Fibroblast of villous mesenchyme (primary cell): Measurements from ENCODE around the gene ZNF579. TPM values are rescaled to one million over a fixed set of nuclear protein-coding genes. Genes with fewer than 3 reads are reported as not detected.
"Not testable (repeated sequence)": the region's sequence is repeated elsewhere in the genome, so short reads cannot be mapped to it uniquely, and the experiment has no call there.

Experiments
- DNase-seq: peaks from one replicate; pipeline ENCODE4 v3.0.0-alpha.2; 2010; ENCODE audit warnings: low read depth
- H3K4me3 ChIP-seq: 2 replicates; pipeline ENCODE4 v1.5.1; 2011; ENCODE audit warnings: low read depth, mild to moderate bottlenecking, low read length
- CTCF ChIP-seq: IDR thresholded peaks from 2 replicates; pipeline ENCODE4 v1.5.1; 2012; ENCODE audit warnings: low read depth, mild to moderate bottlenecking, low read length; ENCODE audit not compliant: insufficient read depth
- total RNA-seq: library from RNA; depleted of rRNA; stranded (reverse); fragments of >200 nt; gene quantifications from 2 replicates; pipeline ENCODE4 v1.2.3, GENCODE V29; 2012

The ZNF579 gene
- total RNA-seq, 1 donor = 5.6 TPM

- no peak for TF ChIP-seq CTCF
These were observed 8.1 kb upstream of the ZNF579 start for GRCh38 chr19:55588738-55589137.

DNA sequence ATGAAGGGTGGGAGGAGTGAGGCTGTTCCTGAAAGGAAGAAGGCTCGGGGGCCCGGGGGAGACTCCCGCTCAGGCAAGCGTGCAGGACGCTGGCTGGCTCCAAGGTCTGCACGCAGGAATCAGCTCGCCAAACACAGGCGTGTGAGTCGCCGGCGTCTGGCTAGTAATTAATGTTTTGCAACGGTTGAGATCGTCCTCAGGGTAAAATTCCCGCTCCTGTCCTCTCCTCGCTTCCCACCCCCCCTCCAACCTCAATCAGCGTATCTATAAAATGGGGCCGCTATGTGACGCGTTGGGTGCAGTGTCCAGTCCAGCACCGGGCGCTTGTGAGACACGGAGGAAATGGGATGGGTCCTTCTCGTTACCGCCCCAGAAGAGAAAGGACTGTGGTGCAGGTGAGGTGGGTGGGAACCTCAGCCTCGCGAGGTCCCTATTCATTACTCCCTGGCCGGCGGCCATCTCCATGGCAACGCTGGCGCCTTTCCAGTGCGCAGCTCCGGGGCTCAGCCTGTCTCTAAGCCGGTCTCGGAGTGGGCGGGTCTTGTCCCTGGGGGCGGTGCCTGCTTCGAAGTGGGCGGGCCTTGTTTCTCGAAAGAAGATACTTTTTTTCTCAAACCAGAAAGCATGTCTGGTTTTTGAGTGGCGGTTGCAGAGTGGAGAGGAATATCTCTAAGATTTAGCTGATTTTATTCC is 6.5 kb upstream of the ZNF579 start:
- DNase-seq = peak; percentile 90
- H3K4me3 ChIP-seq = peak overlapping the region; percentile 52
- no peak for TF ChIP-seq CTCF

More at GRCh38 chr19:55588738-55589137, 8.1 kb upstream of the ZNF579 start:
- H3K4me3 ChIP-seq = no peak overlapping the region
- DNase-seq = no peak

GRCh38 chr19:55585658-55586339 is 5.2 kb upstream of the ZNF579 start:
- DNase-seq = peak; percentile 68
- no peak for TF ChIP-seq CTCF
- H3K4me3 ChIP-seq = peak overlapping the region; percentile 39

- no peak for TF ChIP-seq CTCF
- no peak overlapping the region for H3K4me3 ChIP-seq
- DNase-seq = no peak
These were observed 4.2 kb upstream of the ZNF579 start for GRCh38 chr19:55584871-55585270.

- DNase-seq, H3K4me3 ChIP-seq: not testable (repeated sequence)
These were observed 3.2 kb upstream of the ZNF579 start for GRCh38 chr19:55583897-55584296.

DNA sequence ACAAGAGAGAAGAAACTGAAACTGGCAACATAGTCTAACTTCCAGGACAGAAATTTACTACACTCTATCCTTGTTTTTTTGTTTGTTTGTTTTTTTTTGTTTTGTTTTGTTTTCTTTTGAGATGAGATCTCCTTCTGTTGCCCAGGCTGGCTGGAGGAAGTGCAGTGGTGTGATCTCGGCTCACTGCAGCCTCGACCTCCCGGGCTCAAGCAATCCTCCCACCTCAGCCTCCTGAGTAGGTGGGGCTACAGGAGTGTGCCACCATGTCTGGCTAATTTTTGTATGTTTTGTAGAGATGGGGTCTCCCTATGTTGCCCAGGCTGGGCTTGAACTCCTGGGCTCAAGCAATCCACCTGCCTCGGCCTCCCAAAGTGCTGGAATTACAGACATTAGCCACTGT is 1.6 kb upstream of the ZNF579 start:
- H3K4me3 ChIP-seq = not testable (repeated sequence)

GRCh38 chr19:55581823-55582223 is 1.2 kb upstream of the ZNF579 start:
- no peak for DNase-seq
- H3K4me3 ChIP-seq = no peak overlapping the region
- no peak for TF ChIP-seq CTCF

More for the DNA sequence above, 1.6 kb upstream of the ZNF579 start:
- DNase-seq = not testable (repeated sequence)
